ENCODE data around the gene S100A5. TPM values are rescaled to one million over a fixed set of nuclear protein-coding genes. Genes with fewer than 3 reads are reported as not detected.

S100A5 gene
- total RNA-seq, 6 experiments from 2014 or later: not detected

- Histone ChIP-seq H3K9me3 (no peaks in the 10 kb centered on the region), H3K27me3 (no peaks in the 10 kb centered on the region), H3K27ac (no peak overlapping the region), H3K36me3 (no peaks in the 10 kb centered on the region), H3K4me1 (no peaks in the 10 kb centered on the region), H3K4me3 (no peak overlapping the region)
- DNase-seq: no peak
- intact Hi-C loops (cut with DNase I): no loop called here
- TF ChIP-seq POLR2A (IDR thresholded peaks at IDR 0.05) (no peak), CTCF (IDR thresholded peaks at IDR 0.05) (no peak)
- WGBS (ENCODE audit: insufficient coverage, low coverage, low lambda C conversion rate, missing lambda C conversion rate): 84% methylated on average over 2 of the region's 2 CpGs
- ATAC-seq: no peak
These were observed 53.0 kb downstream of the S100A5 start for GRCh38 chr1:153487707-153488106.

Other genes starting within 250 kb of the S100A5 start
- gene PGLYRP3, start 228.0 kb downstream of the S100A5 start, total RNA-seq: not detected
- not detected for gene PGLYRP4, start 192.1 kb downstream of the S100A5 start, total RNA-seq
- gene S100A9, start 183.1 kb downstream of the S100A5 start, total RNA-seq: 10 to 100 TPM; 34.3 to 96.8 (median 64.5) TPM
- 1 to 10 TPM; 1.5 to 3.8 (median 3.0) TPM for gene S100A12, start 165.3 kb downstream of the S100A5 start, total RNA-seq
- 10 to 100 TPM; 16.0 to 47.4 (median 30.0) TPM for gene S100A8, start 149.9 kb downstream of the S100A5 start, total RNA-seq
- gene S100A7A, start 124.4 kb downstream of the S100A5 start, total RNA-seq: not detected
- gene S100A7, start 80.3 kb downstream of the S100A5 start, total RNA-seq: not detected
- 10 to 100 TPM in 5 of 6 experiments, 1 to 10 TPM in 1; 6.6 to 24.0 (median 12.0) TPM for gene S100A6, start 4.9 kb downstream of the S100A5 start, total RNA-seq
- 10 to 100 TPM in 4 of 6 experiments, 1 to 10 TPM in 2; 7.6 to 21.6 (median 14.0) TPM for gene S100A4, start 4.9 kb upstream of the S100A5 start, total RNA-seq
- under 1 TPM in 1 of 6 experiments, not detected in 5; 0.29 TPM for gene S100A3, start 8.3 kb upstream of the S100A5 start, total RNA-seq
- not detected for gene S100A2, start 24.9 kb upstream of the S100A5 start, total RNA-seq
- gene S100A16, start 72.2 kb upstream of the S100A5 start, total RNA-seq: 100 to 1,000 TPM in 2 of 6 experiments, 10 to 100 TPM in 4; 55.9 to 151 (median 71.8) TPM
- 10 to 100 TPM in 2 of 6 experiments, 1 to 10 TPM in 4; 1.8 to 14.0 (median 5.2) TPM for gene S100A14, start 75.4 kb upstream of the S100A5 start, total RNA-seq
- gene S100A13, start 86.6 kb upstream of the S100A5 start, total RNA-seq: 10 to 100 TPM; 10.4 to 24.5 (median 21.9) TPM
- 1 to 10 TPM in 3 of 6 experiments, under 1 TPM in 3; 0.40 to 2.1 (median 1.0) TPM for gene S100A1, start 87.5 kb upstream of the S100A5 start, total RNA-seq
- 10 to 100 TPM; 21.9 to 29.7 (median 26.0) TPM for gene CHTOP, start 93.1 kb upstream of the S100A5 start, total RNA-seq
- 10 to 100 TPM; 14.6 to 33.2 (median 18.0) TPM for gene SNAPIN, start 117.8 kb upstream of the S100A5 start, total RNA-seq
- 10 to 100 TPM; 30.2 to 55.9 (median 38.7) TPM for gene ILF2, start 130.1 kb upstream of the S100A5 start, total RNA-seq
- 10 to 100 TPM in 1 of 6 experiments, 1 to 10 TPM in 5; 5.0 to 14.4 (median 5.7) TPM for gene NPR1, start 137.8 kb upstream of the S100A5 start, total RNA-seq
- gene INTS3, start 187.1 kb upstream of the S100A5 start, total RNA-seq: 10 to 100 TPM; 16.5 to 29.1 (median 22.6) TPM
- 10 to 100 TPM; 25.4 to 50.4 (median 36.9) TPM for gene SLC27A3, start 234.5 kb upstream of the S100A5 start, total RNA-seq